ENCODE data around the gene GABRD. TPM values are rescaled to one million over a fixed set of nuclear protein-coding genes. Genes with fewer than 3 reads are reported as not detected.

Gene GABRD
- total and polyA plus RNA-seq, 4 donors = 0.41 to 6.8 (median 1.8) TPM

DNA sequence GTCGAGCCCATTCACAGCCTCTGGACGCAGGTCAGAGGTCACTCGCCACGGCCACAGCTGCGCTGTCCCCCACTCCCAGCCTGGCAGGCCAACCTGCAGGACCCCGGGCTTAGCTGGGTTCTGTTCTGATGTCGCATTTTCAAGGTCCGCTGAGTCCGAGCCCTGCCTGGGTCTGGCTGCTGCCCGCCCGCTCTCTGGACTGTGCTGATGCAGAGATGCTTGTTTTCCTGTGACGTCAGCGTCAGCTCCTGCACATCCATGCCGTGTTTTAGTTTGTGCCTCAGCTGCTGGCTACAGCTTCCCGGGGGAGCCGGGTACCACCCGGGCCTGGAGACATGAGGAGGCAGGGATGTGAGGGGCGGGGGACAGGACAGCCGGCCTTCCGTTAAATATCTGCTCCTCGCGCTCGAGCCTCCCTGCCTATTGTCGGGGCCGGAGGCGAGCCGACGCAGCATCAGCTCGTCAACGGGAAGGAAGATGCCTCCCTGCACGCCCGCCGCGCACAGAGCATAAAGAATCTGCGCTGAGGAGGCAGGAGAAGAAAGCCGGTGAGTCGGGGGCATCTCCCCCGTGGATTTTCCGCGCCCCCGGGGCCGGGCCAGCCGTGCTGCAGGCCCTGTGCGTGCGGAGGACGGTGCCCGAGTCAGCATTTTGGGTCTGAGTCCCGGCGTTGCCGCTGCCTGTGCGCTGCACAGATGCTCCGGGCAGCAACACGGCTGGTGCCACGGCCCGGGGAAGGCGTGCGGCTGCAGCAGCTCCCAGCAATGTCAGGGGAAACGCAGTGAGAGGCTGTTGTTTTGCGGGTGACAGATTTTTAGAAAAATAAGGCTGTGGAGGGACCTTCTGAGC lies 54.5 kb downstream of the GABRD start:
- Histone ChIP-seq H3K36me3 (ENCODE audit: control insufficient read depth in 4 of 4, insufficient read depth in 4 of 4, low read length in 4 of 4) (peaks cover 0 to 12% (median 0%) of the 10 kb centered on the region in 4 donors), H3K9ac (ENCODE audit: insufficient read depth in 1 of 2, low read length in 2 of 2) (no peak overlapping the region), H3K27me3 (ENCODE audit: control insufficient read depth in 3 of 3, insufficient read depth in 3 of 3, low read length in 2 of 3) (peaks cover 0 to 4% (median 0%) of the 10 kb centered on the region in 3 donors), H3K4me1 (ENCODE audit: control insufficient read depth in 5 of 5, insufficient read depth in 5 of 5, low read length in 5 of 5) (peaks cover 0 to 2% (median 0%) of the 10 kb centered on the region in 5 donors), H3K27ac (ENCODE audit: low read depth in 1 of 2, low read length in 1 of 2) (no peak overlapping the region), H3K4me3 (no peak overlapping the region), H3K9me3 (ENCODE audit: control insufficient read depth in 4 of 4, insufficient read depth in 3 of 4, low read length in 3 of 4) (peaks cover 0 to 7% (median 3%) of the 10 kb centered on the region in 4 donors)
- no peak for ATAC-seq (ENCODE audit: insufficient read depth, low FRiP score)
- 82 to 89% methylated on average over 59 of the region's 59 CpGs for WGBS, 2 donors
- no peak for TF ChIP-seq CTCF (IDR thresholded peaks at IDR 0.05; ENCODE audit: control extremely low read depth, extremely low read depth)
- peak; percentile 51 to 63 (median 51) for DNase-seq

DNA sequence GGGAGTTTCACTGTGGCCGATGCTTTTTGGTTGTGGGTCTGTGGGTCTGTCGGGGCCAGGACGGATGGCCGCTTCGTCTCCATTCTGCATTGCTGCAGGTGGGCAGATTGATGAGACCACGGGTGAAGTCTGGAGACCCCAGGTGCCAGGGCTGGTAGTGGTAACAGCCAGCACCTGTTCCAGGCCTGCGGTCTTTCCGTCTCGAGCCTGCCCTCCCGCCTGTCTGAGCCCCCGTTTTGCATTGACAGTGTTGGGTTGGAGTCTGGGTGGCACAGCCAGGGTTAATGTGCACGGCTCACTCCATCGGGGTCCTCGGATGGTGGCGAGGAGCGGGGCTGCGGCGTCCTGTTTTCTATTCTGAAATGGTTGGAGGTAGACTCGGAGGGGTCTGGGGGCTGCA lies 55.3 kb downstream of the GABRD start:
- ATAC-seq (ENCODE audit: insufficient read depth, low FRiP score) = no peak
- Histone ChIP-seq H3K4me3 (no peak overlapping the region), H3K9ac (ENCODE audit: insufficient read depth in 1 of 2, low read length in 2 of 2) (no peak overlapping the region), H3K27me3 (ENCODE audit: control insufficient read depth in 3 of 3, insufficient read depth in 3 of 3, low read length in 2 of 3) (peaks cover 0 to 4% (median 0%) of the 10 kb centered on the region in 3 donors), H3K4me1 (ENCODE audit: control insufficient read depth in 5 of 5, insufficient read depth in 5 of 5, low read length in 5 of 5) (peaks cover 0 to 2% (median 0%) of the 10 kb centered on the region in 5 donors), H3K36me3 (ENCODE audit: control insufficient read depth in 4 of 4, insufficient read depth in 4 of 4, low read length in 4 of 4) (peaks cover 0 to 9% (median 0%) of the 10 kb centered on the region in 4 donors), H3K27ac (ENCODE audit: low read depth in 1 of 2, low read length in 1 of 2) (no peak overlapping the region), H3K9me3 (ENCODE audit: control insufficient read depth in 4 of 4, insufficient read depth in 3 of 4, low read length in 3 of 4) (peaks cover 0 to 11% (median 3%) of the 10 kb centered on the region in 4 donors)
- DNase-seq = no peak
- 82 to 86% methylated on average over 19 of the region's 19 CpGs for WGBS, 2 donors
- no peak for TF ChIP-seq CTCF (IDR thresholded peaks at IDR 0.05; ENCODE audit: control extremely low read depth, extremely low read depth)

GRCh38 chr1:2074944-2075740 lies 56.0 kb downstream of the GABRD start:
- Histone ChIP-seq H3K9me3 (ENCODE audit: control insufficient read depth in 4 of 4, insufficient read depth in 3 of 4, low read length in 3 of 4) (peaks cover 0 to 17% (median 3%) of the 10 kb centered on the region in 4 donors), H3K27me3 (ENCODE audit: control insufficient read depth in 3 of 3, insufficient read depth in 3 of 3, low read length in 2 of 3) (peaks cover 0 to 4% (median 0%) of the 10 kb centered on the region in 3 donors), H3K27ac (ENCODE audit: low read depth in 1 of 2, low read length in 1 of 2) (no peak overlapping the region), H3K9ac (ENCODE audit: insufficient read depth in 1 of 2, low read length in 2 of 2) (no peak overlapping the region), H3K36me3 (ENCODE audit: control insufficient read depth in 4 of 4, insufficient read depth in 4 of 4, low read length in 4 of 4) (peaks cover 0 to 9% (median 0%) of the 10 kb centered on the region in 4 donors), H3K4me1 (ENCODE audit: control insufficient read depth in 5 of 5, insufficient read depth in 5 of 5, low read length in 5 of 5) (peaks cover 0 to 2% (median 0%) of the 10 kb centered on the region in 5 donors), H3K4me3 (no peak overlapping the region)
- no peak for TF ChIP-seq CTCF (IDR thresholded peaks at IDR 0.05; ENCODE audit: control extremely low read depth, extremely low read depth)
- ATAC-seq (ENCODE audit: insufficient read depth, low FRiP score) (no peak), DNase-seq (no peak)
- 82 to 87% methylated on average over 38 of the region's 38 CpGs for WGBS, 2 donors

Data from lung (tissue), 12 donors.